ENCODE measurements around the gene VDR.

VDR gene

GRCh38 chr12:47904713-47905709, at the start of gene VDR:
Gene VDR (minus strand): TSS chr12:47904994. CDS start chr12:47879113, 25,881 bp downstream.
- DNase-seq (ENCODE audit: low read depth in 3 of 3, low spot score in 1 of 3) = peak; percentile 31 to 61 (median 40)

DNA sequence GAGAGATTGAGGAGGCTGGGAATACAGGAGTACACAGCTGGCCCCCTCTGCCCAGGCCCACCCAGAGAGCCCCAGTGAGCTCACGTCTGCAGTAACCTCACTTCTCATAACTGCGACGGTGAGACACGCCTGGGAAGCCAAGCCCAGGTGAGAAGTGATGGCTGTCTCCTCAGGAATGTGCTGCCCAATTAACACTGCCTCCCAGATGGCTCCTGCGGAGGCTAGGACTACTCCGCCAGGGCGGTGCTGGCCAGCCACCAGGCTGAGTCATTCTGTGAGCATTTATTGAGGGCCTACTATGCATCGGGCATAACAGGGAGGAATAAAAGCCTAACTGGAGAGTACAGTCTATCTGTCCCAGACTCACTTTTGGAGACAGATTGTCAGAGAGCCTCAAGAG, 49.3 kb upstream of the VDR start:
- DNase-seq (ENCODE audit: low read depth in 3 of 3, low spot score in 1 of 3) = no peak

- no peak for DNase-seq (ENCODE audit: low read depth in 3 of 3, low spot score in 1 of 3)
These were observed 46.2 kb upstream of the VDR start for GRCh38 chr12:47950856-47951468.

DNA sequence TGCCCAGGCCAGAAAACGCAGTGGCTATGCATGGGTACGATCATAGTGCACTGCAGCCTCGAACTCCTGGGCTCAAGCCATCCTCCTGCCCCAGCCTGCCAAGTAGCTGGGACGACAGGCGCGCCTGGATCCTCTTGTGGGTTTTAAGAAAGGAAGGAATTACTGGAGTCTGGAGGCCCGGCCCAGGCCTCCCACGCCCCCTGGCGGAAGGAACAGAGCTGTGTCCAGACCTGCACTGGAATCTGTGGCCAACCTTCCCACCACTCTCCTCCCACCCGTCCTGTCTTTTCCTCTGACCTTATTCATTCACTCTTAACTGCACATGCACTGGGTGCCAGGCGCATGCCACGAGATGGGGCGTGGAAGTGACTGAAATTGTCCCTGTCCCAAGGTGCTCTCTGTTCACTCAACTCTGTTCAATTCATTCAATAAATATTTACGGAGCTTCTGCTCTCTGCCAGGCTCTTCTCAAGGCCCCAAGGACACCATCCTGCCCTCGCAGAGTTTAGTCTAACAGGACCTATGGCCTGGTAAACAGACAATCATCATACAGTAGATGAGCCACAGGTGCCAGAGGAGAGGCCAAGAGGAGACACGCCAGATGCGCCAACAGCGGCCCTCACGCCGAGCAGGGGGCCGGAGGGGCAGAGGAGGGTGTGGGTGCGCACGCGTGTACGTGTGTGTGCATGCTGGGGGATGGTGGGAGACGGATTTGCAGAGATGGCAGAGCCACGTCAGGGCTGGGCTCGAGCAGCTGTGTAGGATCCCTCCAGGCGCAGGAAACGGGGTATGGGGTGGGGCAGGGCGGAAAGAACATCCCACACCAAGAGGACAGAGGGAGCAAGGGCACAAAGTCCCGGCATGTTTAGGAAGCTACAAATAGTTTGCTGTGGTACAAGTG, 44.9 kb upstream of the VDR start:
- peak in 1 of 3 donors; percentile 42 for DNase-seq (ENCODE audit: low read depth in 3 of 3, low spot score in 1 of 3)

DNA sequence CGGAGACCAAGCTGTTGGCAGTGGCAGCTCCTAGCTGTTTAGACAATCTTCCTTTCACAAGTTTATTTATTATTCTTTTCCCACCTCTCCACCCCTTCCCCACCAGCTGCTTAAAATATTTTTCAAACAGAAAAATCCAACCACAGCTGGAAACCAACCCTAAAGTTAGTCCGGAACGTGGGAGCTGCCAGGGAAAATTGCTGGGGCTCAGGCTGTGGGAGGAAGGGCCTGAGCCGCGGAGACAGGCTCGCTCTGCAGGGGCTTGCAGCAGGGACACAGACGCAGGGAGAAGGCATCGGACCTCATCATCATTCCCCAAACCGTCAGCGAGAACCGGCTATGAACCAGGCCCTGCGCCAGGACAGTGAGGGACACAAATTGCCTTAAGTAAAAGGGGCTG, 42.5 kb upstream of the VDR start:
- DNase-seq (ENCODE audit: low read depth in 3 of 3, low spot score in 1 of 3) = no peak

GRCh38 chr12:47946413-47947323, 41.9 kb upstream of the VDR start:
- DNase-seq (ENCODE audit: low read depth in 3 of 3, low spot score in 1 of 3) = no peak

DNA sequence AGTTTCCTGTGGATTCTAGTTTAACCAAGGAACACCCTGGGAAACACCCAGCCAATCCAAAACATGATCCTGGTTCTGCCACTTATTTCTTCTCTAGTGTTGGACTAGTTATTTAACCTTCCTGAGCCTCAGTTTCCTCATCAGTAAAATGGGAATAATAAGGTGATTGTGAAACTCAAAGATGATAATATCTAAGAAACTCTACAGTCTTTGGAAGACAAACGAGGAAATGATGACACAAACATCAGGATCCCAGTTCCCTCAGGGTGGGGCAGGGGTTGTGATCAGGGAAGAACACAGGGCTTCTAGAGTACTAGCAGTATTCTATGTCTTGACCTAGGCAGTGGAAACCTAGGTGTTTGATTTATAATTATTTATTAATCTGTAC, 40.5 kb upstream of the VDR start:
- no peak for DNase-seq (ENCODE audit: low read depth in 3 of 3, low spot score in 1 of 3)

GRCh38 chr12:47944685-47945340, 40.0 kb upstream of the VDR start:
- no peak for DNase-seq (ENCODE audit: low read depth in 3 of 3, low spot score in 1 of 3)

GRCh38 chr12:47943623-47944340, 39.0 kb upstream of the VDR start:
- DNase-seq (ENCODE audit: low read depth in 3 of 3, low spot score in 1 of 3) = no peak

GRCh38 chr12:47942614-47943225, 37.9 kb upstream of the VDR start:
- no peak for DNase-seq (ENCODE audit: low read depth in 3 of 3, low spot score in 1 of 3)

DNA sequence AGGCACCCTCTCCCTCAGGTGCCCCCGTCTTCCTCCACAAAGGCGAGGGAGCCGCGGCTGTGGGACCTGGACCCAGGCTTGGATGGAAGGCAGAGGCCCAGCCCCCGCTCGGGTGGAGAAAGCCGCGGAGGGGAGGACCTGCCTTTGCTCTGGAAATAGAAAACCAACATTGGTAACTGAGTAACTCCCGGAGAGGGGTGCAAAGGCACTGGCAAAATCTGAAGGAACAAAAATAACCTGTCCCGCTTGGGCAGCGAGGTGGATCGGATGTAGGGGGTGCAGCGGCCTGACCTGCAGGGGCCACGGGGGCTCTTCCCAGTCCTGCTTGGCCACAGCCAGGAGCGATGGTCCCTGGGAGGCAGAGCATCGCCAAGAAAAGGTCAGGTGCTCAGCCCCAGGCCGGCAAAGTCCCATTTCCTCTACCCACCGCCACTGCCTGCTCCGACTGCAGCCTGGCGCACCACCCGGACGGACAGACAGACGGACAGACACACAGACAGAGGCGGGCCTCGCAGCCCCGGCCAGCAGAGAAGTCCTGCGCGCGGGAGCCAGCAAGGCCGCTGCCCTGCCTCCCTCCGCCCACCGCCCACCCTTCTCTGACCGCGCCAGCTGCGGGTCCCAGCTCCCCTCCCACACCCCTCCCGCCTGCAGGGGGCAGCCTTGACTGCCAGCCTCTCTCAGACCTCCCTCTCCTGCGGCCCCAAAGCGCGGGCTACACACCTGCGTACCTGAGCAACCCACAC, 37.2 kb upstream of the VDR start:
- peak in 1 of 3 donors; percentile 23 for DNase-seq (ENCODE audit: low read depth in 3 of 3, low spot score in 1 of 3)

DNA sequence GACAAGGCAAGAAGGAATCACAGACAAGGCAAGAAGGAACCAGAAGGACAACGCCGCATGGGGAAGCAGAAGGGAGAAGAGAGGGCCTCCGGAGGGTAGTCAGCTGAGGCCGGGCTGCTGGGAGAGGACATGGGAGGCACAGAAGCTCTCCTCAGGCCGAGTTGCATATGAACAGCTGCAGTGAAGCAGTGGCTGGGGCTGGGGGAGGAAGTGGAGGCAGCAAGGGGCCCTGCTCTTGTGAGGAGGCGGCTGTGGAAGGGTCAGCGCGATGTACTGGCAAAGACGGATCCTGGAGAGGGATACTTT, 36.6 kb upstream of the VDR start:
- DNase-seq (ENCODE audit: low read depth in 3 of 3, low spot score in 1 of 3) = no peak

- no peak for DNase-seq (ENCODE audit: low read depth in 3 of 3, low spot score in 1 of 3)
These were observed 36.1 kb upstream of the VDR start for GRCh38 chr12:47940773-47941474.

DNA sequence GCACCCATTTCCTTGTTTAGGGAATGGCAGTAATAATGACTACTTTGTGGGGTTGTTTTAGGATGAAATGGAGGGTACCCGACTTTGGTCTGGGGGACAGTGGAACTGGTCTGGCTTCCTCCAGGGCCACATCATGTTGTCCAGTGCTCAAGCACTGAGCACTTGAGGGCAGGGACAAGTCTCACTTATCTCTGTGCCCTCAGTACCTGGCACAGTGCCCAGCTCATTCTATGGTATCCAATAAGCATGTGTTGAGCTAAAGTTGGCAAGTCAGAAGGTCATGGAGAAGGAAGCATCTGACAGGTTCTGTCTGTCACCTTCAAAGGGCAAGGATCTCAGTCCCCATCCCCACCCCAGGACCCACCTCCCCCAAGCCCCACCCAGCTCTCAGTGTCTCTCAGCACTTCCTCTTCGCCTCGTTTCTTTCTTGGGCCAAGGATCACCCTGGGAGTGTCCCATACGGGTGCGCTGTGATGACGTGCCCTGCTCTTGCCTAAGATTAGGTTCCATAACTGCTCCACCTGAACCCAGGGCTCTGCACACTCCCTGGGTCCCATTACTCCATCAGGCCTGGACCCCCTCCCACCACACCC, 34.3 kb upstream of the VDR start:
- DNase-seq (ENCODE audit: low read depth in 3 of 3, low spot score in 1 of 3) = no peak

DNA sequence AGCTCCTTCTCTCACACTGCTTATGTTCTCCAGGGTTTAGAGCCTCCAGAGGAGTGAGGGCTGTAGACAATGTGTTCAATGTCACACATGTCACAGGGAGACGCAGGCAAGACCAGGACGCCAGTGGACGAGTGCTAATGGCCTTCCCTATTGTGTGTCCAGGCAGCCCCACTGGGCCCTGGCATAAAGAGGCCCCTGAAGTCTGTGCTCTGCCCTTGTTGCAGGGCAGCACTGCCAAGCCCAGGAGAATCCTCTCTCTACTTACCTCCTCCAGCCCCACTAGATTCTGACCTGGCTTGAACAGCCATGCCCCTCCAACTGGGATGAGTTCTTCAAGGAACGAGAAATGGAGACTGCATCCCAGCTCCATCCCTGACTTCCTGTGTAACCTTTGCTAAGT, 33.8 kb upstream of the VDR start:
- DNase-seq (ENCODE audit: low read depth in 3 of 3, low spot score in 1 of 3) = no peak

DNA sequence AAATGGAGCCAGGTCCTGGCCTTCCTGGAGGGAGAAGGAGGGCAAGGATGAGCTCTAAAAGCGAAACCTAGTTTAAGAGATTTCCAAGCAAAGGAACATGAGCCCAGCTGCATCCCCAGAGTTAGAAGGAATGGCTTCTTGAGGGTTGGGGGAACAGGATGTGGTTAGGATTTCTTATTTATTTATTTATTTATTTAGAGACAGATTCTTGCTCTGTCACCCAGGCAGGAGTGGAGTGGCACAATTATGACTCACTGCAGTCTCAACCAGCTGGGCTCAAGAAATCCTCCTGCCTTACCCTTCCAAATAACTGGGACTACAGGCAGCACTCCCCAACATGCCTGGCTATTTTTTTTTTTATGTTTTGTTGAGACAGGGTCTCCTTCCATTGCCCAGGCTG, 33.3 kb upstream of the VDR start:
- no peak for DNase-seq (ENCODE audit: low read depth in 3 of 3, low spot score in 1 of 3)

GRCh38 chr12:47935184-47935583, 30.4 kb upstream of the VDR start:
- DNase-seq (ENCODE audit: low read depth in 3 of 3, low spot score in 1 of 3) = no peak
